OCI-LY7 (cell line): ENCODE measurements around the gene STAT5B. TPM values are rescaled to one million over a fixed set of nuclear protein-coding genes. Genes with fewer than 3 reads are reported as not detected.

Experiments
- BruUV-seq: library from RNA; stranded (reverse); fragments of 400-500 nt; replicated peaks from 2 replicates; lab custom pipeline; 2021; lab: Mats Ljungman, UMichigan
- CTCF ChIA-PET: fragments of 300-600 bp; sonication (Branson Sonifier 250); formaldehyde crosslinking; loops from one replicate; lab custom pipeline; 2022; ENCODE audit warnings: antibody characterized with exemption; ENCODE audit not compliant: unreplicated experiment; lab: Charles Lee
- POLR2A ChIA-PET: fragments of 300-600 bp; sonication (Branson Sonifier 250); formaldehyde crosslinking; loops from one replicate; lab custom pipeline; 2022; ENCODE audit warnings: antibody characterized with exemption; lab: Charles Lee
- DNase-seq: peaks from one replicate; pipeline ENCODE4 v3.0.0-alpha.2; 2015; ENCODE audit warnings: low spot score
- H2AFZ ChIP-seq: fragments of 200-600 bp; sonication (generic), shearing (Covaris generic); 2 replicates; pipeline ENCODE4 v1.6.1; 2014; ENCODE audit warnings: mild to moderate bottlenecking, antibody characterized with exemption, low read length, moderate library complexity
- H3K27ac ChIP-seq: fragments of 200-600 bp; sonication (generic); 2 replicates; pipeline ENCODE4 v1.5.1; 2014; ENCODE audit warnings: mixed run types, low read depth, mild to moderate bottlenecking, moderate library complexity, low read length, inconsistent platforms; ENCODE audit not compliant: poor library complexity, severe bottlenecking
- H3K36me3 ChIP-seq: fragments of 200-600 bp; sonication (generic); 2 replicates; pipeline ENCODE4 v1.6.1; 2014; ENCODE audit warnings: mild to moderate bottlenecking, antibody characterized with exemption, low read length, moderate library complexity, mixed read lengths; ENCODE audit not compliant: insufficient read depth
- H3K4me1 ChIP-seq: fragments of 200-600 bp; sonication (generic); 2 replicates; pipeline ENCODE4 v1.5.1; 2014; ENCODE audit warnings: mild to moderate bottlenecking, low read length; ENCODE audit not compliant: insufficient read depth, poor library complexity, severe bottlenecking
- H3K4me2 ChIP-seq: fragments of 200-600 bp; sonication (generic); 2 replicates; pipeline ENCODE4 v1.6.1; 2014; ENCODE audit warnings: mild to moderate bottlenecking, low read length
- H3K4me3 ChIP-seq: fragments of 200-600 bp; sonication (generic); 2 replicates; pipeline ENCODE4 v1.5.1; 2014; ENCODE audit warnings: mild to moderate bottlenecking, low read depth, low read length; ENCODE audit not compliant: poor library complexity, severe bottlenecking
- H3K79me2 ChIP-seq: fragments of 200-600 bp; sonication (generic); 2 replicates; pipeline ENCODE4 v1.6.1; 2016; ENCODE audit warnings: low read depth, mild to moderate bottlenecking, low read length, moderate library complexity, mixed read lengths; ENCODE audit not compliant: insufficient read depth
- H3K9me2 ChIP-seq: fragments of 200-600 bp; sonication (generic); 2 replicates; pipeline ENCODE4 v1.6.1; 2016; ENCODE audit warnings: mild to moderate bottlenecking, low read length, mixed read lengths; ENCODE audit not compliant: insufficient read depth
- H3K9me3 ChIP-seq: fragments of 200-600 bp; sonication (generic); 2 replicates; pipeline ENCODE4 v1.6.1; 2014; ENCODE audit warnings: mild to moderate bottlenecking, mixed run types, low read length, mixed read lengths
- H4K20me1 ChIP-seq: fragments of 200-600 bp; sonication (generic); 2 replicates; pipeline ENCODE4 v1.6.1; 2014; ENCODE audit warnings: mild to moderate bottlenecking, antibody characterized with exemption, low read length, moderate library complexity, mixed read lengths; ENCODE audit not compliant: insufficient read depth
- EZH2phosphoT487 ChIP-seq: fragments of 200-600 bp; sonication (generic); IDR thresholded peaks from 2 replicates; pipeline ENCODE4 v1.6.1; 2018; ENCODE audit warnings: low read depth, borderline replicate concordance, mild to moderate bottlenecking, mixed run types, antibody characterized with exemption, low read length, moderate library complexity, mixed read lengths
- intact Hi-C: fragments of 100-400 bp; cut with micrococcal nuclease; formaldehyde crosslinking; loops from one replicate; pipeline ENCODE4 v1.10.0; 2022; ENCODE audit not compliant: unreplicated experiment
- total RNA-seq, 2 experiments: library from RNA; depleted of rRNA in 1 of 2; stranded (reverse); fragments of >200 nt in 1 of 2; shearing (Covaris generic) in 1 of 2; gene quantifications; 2 replicates each; pipeline ENCODE4 v1.2.3, GENCODE V29; 2014 to 2022
- TF ChIP-seq, protein P1 (sequence below): fragments of 200-600 bp; sonication (generic); conservative IDR thresholded peaks from 2 replicates; pipeline ENCODE4 v1.5.1; 2014; ENCODE audit warnings: mild to moderate bottlenecking, antibody characterized with exemption, low read length, moderate library complexity, mixed read lengths

STAT5B gene
- total RNA-seq, 2 experiments from 2014 or later, result 33.3 to 46.7 TPM

DNA sequence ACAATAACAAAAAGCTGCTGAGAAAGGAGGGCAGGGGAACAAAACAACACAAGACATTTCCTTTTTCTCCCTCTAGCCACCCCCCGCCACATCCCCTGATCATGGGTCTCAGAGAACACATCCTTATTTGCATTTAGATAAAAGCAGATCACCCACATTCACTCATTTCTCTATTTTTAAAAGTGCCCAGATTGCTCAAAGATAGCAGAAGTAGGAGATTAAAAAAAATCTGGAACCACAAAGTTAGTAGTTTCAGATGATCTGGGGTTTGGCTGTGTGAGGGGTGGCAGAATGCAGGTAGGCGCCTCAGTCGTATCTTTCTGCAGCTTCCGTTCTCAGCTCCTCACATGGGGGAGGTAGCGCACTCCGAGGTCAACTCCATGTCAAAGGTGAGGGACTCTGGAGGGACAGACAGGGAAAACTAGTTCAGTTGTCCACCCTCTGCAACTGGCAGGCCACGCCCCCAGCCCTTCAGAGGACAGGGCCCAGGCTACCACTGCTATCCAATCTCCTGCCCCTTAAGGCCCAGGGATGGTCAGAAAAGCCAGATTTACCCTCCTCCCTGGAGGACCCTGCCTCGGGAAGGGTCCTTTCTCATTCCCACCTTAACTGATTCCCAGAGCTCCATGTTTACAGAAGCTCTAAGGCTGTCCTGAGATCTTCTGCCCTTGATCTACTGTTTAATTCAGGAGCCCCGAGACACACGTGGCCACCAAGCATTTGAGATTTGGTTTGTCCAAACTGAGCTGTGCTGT is 39.4 kb upstream of the STAT5B start:
- H3K4me2 ChIP-seq, result peak overlapping the region; percentile 60
- CTCF ChIA-PET, result interaction anchor here (1.9 kb wide), 1 partner anchor 212 kb away, joined by 3 read pairs; no protein-coding TSS in a partner anchor
- H3K27ac ChIP-seq, result peak overlapping the region; percentile 55
- POLR2A ChIA-PET, result interaction anchor here (0.5 to 0.6 kb wide), 5 partner anchors 12 to 141 kb away, joined by 3 to 4 read pairs (median 3); no protein-coding TSS in a partner anchor
- H3K9me3 ChIP-seq, result no peaks in the 10 kb centered on the region
- peaks cover 45% of the 10 kb centered on the region for H3K4me1 ChIP-seq
- DNase-seq, result peak; percentile 62
- H3K36me3 ChIP-seq, result no peaks in the 10 kb centered on the region
- intact Hi-C loops, result no loop called here
- H2AFZ ChIP-seq, result no peak overlapping the region; the same call in 1 of the 2 replicates
- no peaks in the 10 kb centered on the region for H3K9me2 ChIP-seq
- TF ChIP-seq EZH2phosphoT487, result no peak
- TF ChIP-seq, protein P1, sequence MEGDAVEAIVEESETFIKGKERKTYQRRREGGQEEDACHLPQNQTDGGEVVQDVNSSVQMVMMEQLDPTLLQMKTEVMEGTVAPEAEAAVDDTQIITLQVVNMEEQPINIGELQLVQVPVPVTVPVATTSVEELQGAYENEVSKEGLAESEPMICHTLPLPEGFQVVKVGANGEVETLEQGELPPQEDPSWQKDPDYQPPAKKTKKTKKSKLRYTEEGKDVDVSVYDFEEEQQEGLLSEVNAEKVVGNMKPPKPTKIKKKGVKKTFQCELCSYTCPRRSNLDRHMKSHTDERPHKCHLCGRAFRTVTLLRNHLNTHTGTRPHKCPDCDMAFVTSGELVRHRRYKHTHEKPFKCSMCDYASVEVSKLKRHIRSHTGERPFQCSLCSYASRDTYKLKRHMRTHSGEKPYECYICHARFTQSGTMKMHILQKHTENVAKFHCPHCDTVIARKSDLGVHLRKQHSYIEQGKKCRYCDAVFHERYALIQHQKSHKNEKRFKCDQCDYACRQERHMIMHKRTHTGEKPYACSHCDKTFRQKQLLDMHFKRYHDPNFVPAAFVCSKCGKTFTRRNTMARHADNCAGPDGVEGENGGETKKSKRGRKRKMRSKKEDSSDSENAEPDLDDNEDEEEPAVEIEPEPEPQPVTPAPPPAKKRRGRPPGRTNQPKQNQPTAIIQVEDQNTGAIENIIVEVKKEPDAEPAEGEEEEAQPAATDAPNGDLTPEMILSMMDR, result no peak
- no peaks in the 10 kb centered on the region for H3K79me2 ChIP-seq
- no peak overlapping the region for H3K4me3 ChIP-seq
- H4K20me1 ChIP-seq, result no peaks in the 10 kb centered on the region
- no TSS peak for BruUV-seq

DNA sequence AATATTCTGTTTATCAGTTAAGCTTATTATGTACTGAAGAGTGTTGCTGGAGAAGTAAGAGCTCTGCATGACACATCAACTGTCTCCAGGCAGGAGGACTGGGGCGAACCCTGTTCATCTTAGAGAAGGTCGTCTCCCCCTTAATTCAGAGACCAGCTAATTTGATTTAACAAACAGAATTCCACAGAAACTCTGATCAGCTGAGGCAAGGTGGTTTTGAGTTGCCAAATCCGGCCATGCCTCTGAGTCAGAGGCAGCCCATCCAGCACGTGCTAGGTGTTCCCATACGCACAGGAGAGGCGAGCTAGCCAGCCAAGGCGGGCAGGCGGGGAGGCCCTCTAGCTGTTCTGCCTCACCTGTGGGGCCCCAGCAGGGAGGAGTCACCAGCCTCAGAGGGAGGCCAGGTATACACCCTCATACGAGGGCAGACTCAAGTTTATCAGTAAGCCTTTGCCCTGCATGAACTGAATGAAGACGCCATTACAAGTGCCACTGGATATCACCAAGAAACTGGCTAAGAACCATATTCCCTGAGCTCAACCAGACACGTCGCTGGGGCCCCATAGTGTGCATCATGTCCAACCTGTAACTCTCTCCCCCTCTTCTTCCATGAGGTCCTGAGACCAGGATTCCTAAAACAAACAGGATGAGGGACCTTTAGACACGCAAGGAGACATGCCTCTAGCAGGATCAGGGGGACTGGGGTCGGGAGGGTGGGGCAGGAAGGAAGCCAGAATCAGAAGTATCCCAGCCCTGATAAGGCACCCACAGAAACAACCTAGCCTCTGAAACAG is 37.8 kb upstream of the STAT5B start:
- Histone ChIP-seq H3K27ac (no peak overlapping the region), H3K4me1 (peaks cover 34% of the 10 kb centered on the region), H4K20me1 (no peaks in the 10 kb centered on the region)

More for the DNA sequence above, 37.8 kb upstream of the STAT5B start:
- BruUV-seq, result no TSS peak
- H3K36me3 ChIP-seq, result no peaks in the 10 kb centered on the region
- CTCF ChIA-PET, result no interaction called here
- TF ChIP-seq, protein P1, result no peak
- TF ChIP-seq EZH2phosphoT487, result no peak
- H3K4me3 ChIP-seq, result no peak overlapping the region
- DNase-seq, result no peak
- intact Hi-C loops, result no loop called here
- H3K79me2 ChIP-seq, result no peaks in the 10 kb centered on the region
- H3K4me2 ChIP-seq, result no peak overlapping the region
- H3K9me2 ChIP-seq, result no peaks in the 10 kb centered on the region
- H2AFZ ChIP-seq, result no peak overlapping the region
- POLR2A ChIA-PET, result interaction anchor here (0.5 to 1.2 kb wide), 4 partner anchors 75 to 471 kb away, joined by 3 to 4 read pairs (median 3); partner anchors contain the start of gene STAT3
- H3K9me3 ChIP-seq, result no peaks in the 10 kb centered on the region
